ENCODE results near the gene IQGAP2.

IQGAP2 gene

GRCh38 chr5:76662521-76662920 lies 259.4 kb downstream of the IQGAP2 start:
- H3K27me3 ChIP-seq (ENCODE audit: control insufficient read depth, insufficient read depth, low read length) = no peaks in the 10 kb centered on the region
- no peak overlapping the region for H3K4me3 ChIP-seq (ENCODE audit: low read length)
- no peaks in the 10 kb centered on the region for H3K36me3 ChIP-seq (ENCODE audit: control insufficient read depth, insufficient read depth, low read length)

GRCh38 chr5:76663573-76663972 lies 260.5 kb downstream of the IQGAP2 start:
- no peak overlapping the region for H3K9ac ChIP-seq (ENCODE audit: low read length)
- H3K27me3 ChIP-seq (ENCODE audit: control insufficient read depth, insufficient read depth, low read length) = no peaks in the 10 kb centered on the region
- no peaks in the 10 kb centered on the region for H3K36me3 ChIP-seq (ENCODE audit: control insufficient read depth, insufficient read depth, low read length)
- H3K4me1 ChIP-seq (ENCODE audit: control insufficient read depth, insufficient read depth, low read length) = no peaks in the 10 kb centered on the region
- H3K9me3 ChIP-seq (ENCODE audit: control insufficient read depth, low read length) = no peaks in the 10 kb centered on the region
- H3K4me3 ChIP-seq (ENCODE audit: low read length) = no peak overlapping the region

More at GRCh38 chr5:76662521-76662920, 259.4 kb downstream of the IQGAP2 start:
- no peaks in the 10 kb centered on the region for H3K9me3 ChIP-seq (ENCODE audit: control insufficient read depth, low read length)
- no peaks in the 10 kb centered on the region for H3K4me1 ChIP-seq (ENCODE audit: control insufficient read depth, insufficient read depth, low read length)
- H3K9ac ChIP-seq (ENCODE audit: low read length) = no peak overlapping the region

GRCh38 chr5:76664079-76664478 lies 261.0 kb downstream of the IQGAP2 start:
- H3K27me3 ChIP-seq (ENCODE audit: control insufficient read depth, insufficient read depth, low read length) = no peaks in the 10 kb centered on the region
- H3K9me3 ChIP-seq (ENCODE audit: control insufficient read depth, low read length) = no peaks in the 10 kb centered on the region
- no peaks in the 10 kb centered on the region for H3K36me3 ChIP-seq (ENCODE audit: control insufficient read depth, insufficient read depth, low read length)
- no peaks in the 10 kb centered on the region for H3K4me1 ChIP-seq (ENCODE audit: control insufficient read depth, insufficient read depth, low read length)
- no peak overlapping the region for H3K4me3 ChIP-seq (ENCODE audit: low read length)
- no peak overlapping the region for H3K9ac ChIP-seq (ENCODE audit: low read length)

GRCh38 chr5:76667495-76667894 lies 264.4 kb downstream of the IQGAP2 start:
- Histone ChIP-seq H3K4me1 (ENCODE audit: control insufficient read depth, insufficient read depth, low read length) (no peaks in the 10 kb centered on the region), H3K27me3 (ENCODE audit: control insufficient read depth, insufficient read depth, low read length) (no peaks in the 10 kb centered on the region), H3K4me3 (ENCODE audit: low read length) (no peak overlapping the region), H3K9ac (ENCODE audit: low read length) (no peak overlapping the region), H3K9me3 (ENCODE audit: control insufficient read depth, low read length) (no peaks in the 10 kb centered on the region), H3K36me3 (ENCODE audit: control insufficient read depth, insufficient read depth, low read length) (no peaks in the 10 kb centered on the region)

GRCh38 chr5:76669245-76669644 lies 266.2 kb downstream of the IQGAP2 start:
- peaks cover 7% of the 10 kb centered on the region for H3K4me1 ChIP-seq (ENCODE audit: control insufficient read depth, insufficient read depth, low read length)
- no peak overlapping the region for H3K4me3 ChIP-seq (ENCODE audit: low read length)
- H3K27me3 ChIP-seq (ENCODE audit: control insufficient read depth, insufficient read depth, low read length) = no peaks in the 10 kb centered on the region
- H3K9ac ChIP-seq (ENCODE audit: low read length) = no peak overlapping the region
- no peaks in the 10 kb centered on the region for H3K9me3 ChIP-seq (ENCODE audit: control insufficient read depth, low read length)
- H3K36me3 ChIP-seq (ENCODE audit: control insufficient read depth, insufficient read depth, low read length) = no peaks in the 10 kb centered on the region

GRCh38 chr5:76670508-76670907 lies 267.4 kb downstream of the IQGAP2 start:
- Histone ChIP-seq H3K9ac (ENCODE audit: low read length) (no peak overlapping the region), H3K36me3 (ENCODE audit: control insufficient read depth, insufficient read depth, low read length) (no peaks in the 10 kb centered on the region)

GRCh38 chr5:76672242-76672641 lies 269.2 kb downstream of the IQGAP2 start:
- no peaks in the 10 kb centered on the region for H3K9me3 ChIP-seq (ENCODE audit: control insufficient read depth, low read length)
- H3K27me3 ChIP-seq (ENCODE audit: control insufficient read depth, insufficient read depth, low read length) = no peaks in the 10 kb centered on the region
- H3K9ac ChIP-seq (ENCODE audit: low read length) = no peak overlapping the region
- H3K4me3 ChIP-seq (ENCODE audit: low read length) = no peak overlapping the region
- no peaks in the 10 kb centered on the region for H3K36me3 ChIP-seq (ENCODE audit: control insufficient read depth, insufficient read depth, low read length)
- H3K4me1 ChIP-seq (ENCODE audit: control insufficient read depth, insufficient read depth, low read length) = peaks cover 7% of the 10 kb centered on the region

More at GRCh38 chr5:76670508-76670907, 267.4 kb downstream of the IQGAP2 start:
- H3K9me3 ChIP-seq (ENCODE audit: control insufficient read depth, low read length) = no peaks in the 10 kb centered on the region
- no peak overlapping the region for H3K4me3 ChIP-seq (ENCODE audit: low read length)
- peaks cover 7% of the 10 kb centered on the region for H3K4me1 ChIP-seq (ENCODE audit: control insufficient read depth, insufficient read depth, low read length)
- no peaks in the 10 kb centered on the region for H3K27me3 ChIP-seq (ENCODE audit: control insufficient read depth, insufficient read depth, low read length)

GRCh38 chr5:76673125-76673524 lies 270.0 kb downstream of the IQGAP2 start:
- Histone ChIP-seq H3K27me3 (ENCODE audit: control insufficient read depth, insufficient read depth, low read length) (no peaks in the 10 kb centered on the region), H3K4me1 (ENCODE audit: control insufficient read depth, insufficient read depth, low read length) (peaks cover 7% of the 10 kb centered on the region), H3K4me3 (ENCODE audit: low read length) (no peak overlapping the region), H3K9ac (ENCODE audit: low read length) (no peak overlapping the region), H3K36me3 (ENCODE audit: control insufficient read depth, insufficient read depth, low read length) (no peaks in the 10 kb centered on the region), H3K9me3 (ENCODE audit: control insufficient read depth, low read length) (no peaks in the 10 kb centered on the region)

- no peaks in the 10 kb centered on the region for H3K27me3 ChIP-seq (ENCODE audit: control insufficient read depth, insufficient read depth, low read length)
- H3K4me3 ChIP-seq (ENCODE audit: low read length) = no peak overlapping the region
- peaks cover 7% of the 10 kb centered on the region for H3K4me1 ChIP-seq (ENCODE audit: control insufficient read depth, insufficient read depth, low read length)
- H3K36me3 ChIP-seq (ENCODE audit: control insufficient read depth, insufficient read depth, low read length) = no peaks in the 10 kb centered on the region
- H3K9me3 ChIP-seq (ENCODE audit: control insufficient read depth, low read length) = no peaks in the 10 kb centered on the region
- no peak overlapping the region for H3K9ac ChIP-seq (ENCODE audit: low read length)
Measured at GRCh38 chr5:76674330-76675066, 271.4 kb downstream of the IQGAP2 start.

GRCh38 chr5:76675364-76675763 lies 272.3 kb downstream of the IQGAP2 start:
- H3K36me3 ChIP-seq (ENCODE audit: control insufficient read depth, insufficient read depth, low read length) = no peaks in the 10 kb centered on the region
- no peak overlapping the region for H3K9ac ChIP-seq (ENCODE audit: low read length)
- H3K4me3 ChIP-seq (ENCODE audit: low read length) = no peak overlapping the region

GRCh38 chr5:76677849-76678472 lies 274.9 kb downstream of the IQGAP2 start:
- H3K36me3 ChIP-seq (ENCODE audit: control insufficient read depth, insufficient read depth, low read length) = no peaks in the 10 kb centered on the region
- peaks cover 7% of the 10 kb centered on the region for H3K4me1 ChIP-seq (ENCODE audit: control insufficient read depth, insufficient read depth, low read length)

More at GRCh38 chr5:76675364-76675763, 272.3 kb downstream of the IQGAP2 start:
- Histone ChIP-seq H3K4me1 (ENCODE audit: control insufficient read depth, insufficient read depth, low read length) (peaks cover 7% of the 10 kb centered on the region), H3K27me3 (ENCODE audit: control insufficient read depth, insufficient read depth, low read length) (no peaks in the 10 kb centered on the region), H3K9me3 (ENCODE audit: control insufficient read depth, low read length) (no peaks in the 10 kb centered on the region)

GRCh38 chr5:76679231-76679630 lies 276.1 kb downstream of the IQGAP2 start:
- Histone ChIP-seq H3K9ac (ENCODE audit: low read length) (no peak overlapping the region), H3K4me1 (ENCODE audit: control insufficient read depth, insufficient read depth, low read length) (no peaks in the 10 kb centered on the region), H3K27me3 (ENCODE audit: control insufficient read depth, insufficient read depth, low read length) (no peaks in the 10 kb centered on the region), H3K4me3 (ENCODE audit: low read length) (no peak overlapping the region), H3K9me3 (ENCODE audit: control insufficient read depth, low read length) (no peaks in the 10 kb centered on the region), H3K36me3 (ENCODE audit: control insufficient read depth, insufficient read depth, low read length) (no peaks in the 10 kb centered on the region)

More at GRCh38 chr5:76677849-76678472, 274.9 kb downstream of the IQGAP2 start:
- H3K4me3 ChIP-seq (ENCODE audit: low read length) = no peak overlapping the region
- H3K27me3 ChIP-seq (ENCODE audit: control insufficient read depth, insufficient read depth, low read length) = no peaks in the 10 kb centered on the region
- H3K9me3 ChIP-seq (ENCODE audit: control insufficient read depth, low read length) = no peaks in the 10 kb centered on the region
- H3K9ac ChIP-seq (ENCODE audit: low read length) = no peak overlapping the region
